Measurements from ENCODE around the gene METTL26.

METTL26 gene

GRCh38 chr16:636206-637080 is at the start of gene METTL26:
TSS of gene METTL26 (minus strand) at chr16:636305. CDS start at chr16:636290, 15 bp downstream.
- peak; percentile 88 for DNase-seq

GRCh38 chr16:684961-685696 is 49.0 kb upstream of the METTL26 start:
- no peak for DNase-seq

GRCh38 chr16:684071-684794 is 48.1 kb upstream of the METTL26 start, which contains the start of gene JMJD8:
TSS of gene JMJD8 (minus strand) at chr16:684334. CDS start at chr16:684319, 15 bp downstream.
- DNase-seq: peak; percentile 90

- no peak for DNase-seq
These were observed 47.4 kb upstream of the METTL26 start for GRCh38 chr16:683396-684070.

- DNase-seq: no peak
These were observed 46.6 kb upstream of the METTL26 start for GRCh38 chr16:682493-683395.

GRCh38 chr16:681746-682427 is 45.8 kb upstream of the METTL26 start:
- DNase-seq: no peak

GRCh38 chr16:680967-681745 is 45.1 kb upstream of the METTL26 start:
- DNase-seq: peak; percentile 22

- DNase-seq: no peak
These were observed 44.5 kb upstream of the METTL26 start for GRCh38 chr16:680625-680945.

GRCh38 chr16:679814-680624 is 43.9 kb upstream of the METTL26 start, which contains the start of gene STUB1:
TSS of gene STUB1 (plus strand) at chr16:680410. CDS start at chr16:680526, 116 bp downstream.
- peak; percentile 51 for DNase-seq

GRCh38 chr16:678858-679813 is 43.0 kb upstream of the METTL26 start:
- DNase-seq: no peak

GRCh38 chr16:678209-678857 is 42.2 kb upstream of the METTL26 start:
- no peak for DNase-seq

GRCh38 chr16:677316-678190 is 41.4 kb upstream of the METTL26 start:
- DNase-seq: no peak

GRCh38 chr16:676913-677312 is 40.8 kb upstream of the METTL26 start:
- no peak for DNase-seq

- DNase-seq: no peak
These were observed 40.4 kb upstream of the METTL26 start for GRCh38 chr16:676565-676902.

GRCh38 chr16:675884-676564 is 39.9 kb upstream of the METTL26 start:
- no peak for DNase-seq

All from GF-D8 (cell line).